ENCODE data around the gene PLCL2.
A peak's percentile ranks its signal among the peaks of the same experiment; 100 is the strongest.

Gene PLCL2

GRCh38 chr3:16884084-16884747, 539 bp upstream of the PLCL2 start:
- Histone ChIP-seq H3K4me1 (ENCODE audit: control insufficient read depth, insufficient read depth, low read length) (peaks cover 36% of the 10 kb centered on the region), H3K27ac (ENCODE audit: low read depth, low read length) (no peak overlapping the region), H3K36me3 (ENCODE audit: control insufficient read depth, insufficient read depth, low read length) (no peaks in the 10 kb centered on the region), H3K9me3 (ENCODE audit: control insufficient read depth, insufficient read depth, low read length) (no peaks in the 10 kb centered on the region), H3K27me3 (ENCODE audit: control insufficient read depth, insufficient read depth, low read length) (peaks cover 64% of the 10 kb centered on the region), H3K9ac (ENCODE audit: low read depth, low read length) (no peak overlapping the region; the same call in 1 of the 2 replicates), H3K4me3 (ENCODE audit: low read depth, low read length) (peak overlapping the region; percentile 82)

- peak overlapping the region; percentile 82 for H3K4me3 ChIP-seq (ENCODE audit: low read depth, low read length)
- no peaks in the 10 kb centered on the region for H3K36me3 ChIP-seq (ENCODE audit: control insufficient read depth, insufficient read depth, low read length)
- no peaks in the 10 kb centered on the region for H3K9me3 ChIP-seq (ENCODE audit: control insufficient read depth, insufficient read depth, low read length)
- H3K9ac ChIP-seq (ENCODE audit: low read depth, low read length) = no peak overlapping the region; the same call in 1 of the 2 replicates
- no peak overlapping the region for H3K27ac ChIP-seq (ENCODE audit: low read depth, low read length)
- peaks cover 41% of the 10 kb centered on the region for H3K4me1 ChIP-seq (ENCODE audit: control insufficient read depth, insufficient read depth, low read length)
- H3K27me3 ChIP-seq (ENCODE audit: control insufficient read depth, insufficient read depth, low read length) = peaks cover 52% of the 10 kb centered on the region
Measured at GRCh38 chr3:16885593-16886302, 993 bp downstream of the PLCL2 start.

- Histone ChIP-seq H3K27ac (ENCODE audit: low read depth, low read length) (no peak overlapping the region), H3K9me3 (ENCODE audit: control insufficient read depth, insufficient read depth, low read length) (no peaks in the 10 kb centered on the region), H3K36me3 (ENCODE audit: control insufficient read depth, insufficient read depth, low read length) (no peaks in the 10 kb centered on the region), H3K4me1 (ENCODE audit: control insufficient read depth, insufficient read depth, low read length) (peaks cover 46% of the 10 kb centered on the region), H3K4me3 (ENCODE audit: low read depth, low read length) (peak overlapping the region; percentile 82), H3K27me3 (ENCODE audit: control insufficient read depth, insufficient read depth, low read length) (peaks cover 47% of the 10 kb centered on the region), H3K9ac (ENCODE audit: low read depth, low read length) (no peak overlapping the region; the same call in 1 of the 2 replicates)
Measured at GRCh38 chr3:16886303-16886683, 1.5 kb downstream of the PLCL2 start.

GRCh38 chr3:16887130-16887529, 2.4 kb downstream of the PLCL2 start:
- Histone ChIP-seq H3K9me3 (ENCODE audit: control insufficient read depth, insufficient read depth, low read length) (no peaks in the 10 kb centered on the region), H3K9ac (ENCODE audit: low read depth, low read length) (no peak overlapping the region), H3K27me3 (ENCODE audit: control insufficient read depth, insufficient read depth, low read length) (peaks cover 39% of the 10 kb centered on the region), H3K4me1 (ENCODE audit: control insufficient read depth, insufficient read depth, low read length) (peaks cover 55% of the 10 kb centered on the region), H3K4me3 (ENCODE audit: low read depth, low read length) (peak overlapping the region; percentile 82; the same call in 1 of the 2 replicates), H3K36me3 (ENCODE audit: control insufficient read depth, insufficient read depth, low read length) (no peaks in the 10 kb centered on the region), H3K27ac (ENCODE audit: low read depth, low read length) (no peak overlapping the region)

GRCh38 chr3:16888356-16888755, 3.6 kb downstream of the PLCL2 start:
- no peak overlapping the region for H3K9ac ChIP-seq (ENCODE audit: low read depth, low read length)
- H3K4me3 ChIP-seq (ENCODE audit: low read depth, low read length) = no peak overlapping the region
- no peaks in the 10 kb centered on the region for H3K36me3 ChIP-seq (ENCODE audit: control insufficient read depth, insufficient read depth, low read length)
- H3K4me1 ChIP-seq (ENCODE audit: control insufficient read depth, insufficient read depth, low read length) = peaks cover 53% of the 10 kb centered on the region
- no peak overlapping the region for H3K27ac ChIP-seq (ENCODE audit: low read depth, low read length)
- no peaks in the 10 kb centered on the region for H3K9me3 ChIP-seq (ENCODE audit: control insufficient read depth, insufficient read depth, low read length)
- peaks cover 26% of the 10 kb centered on the region for H3K27me3 ChIP-seq (ENCODE audit: control insufficient read depth, insufficient read depth, low read length)

- peaks cover 20% of the 10 kb centered on the region; the same call in 1 of the 2 replicates for H3K27me3 ChIP-seq (ENCODE audit: control insufficient read depth, insufficient read depth, low read length)
- no peak overlapping the region for H3K4me3 ChIP-seq (ENCODE audit: low read depth, low read length)
- H3K4me1 ChIP-seq (ENCODE audit: control insufficient read depth, insufficient read depth, low read length) = peaks cover 47% of the 10 kb centered on the region
- no peak overlapping the region for H3K9ac ChIP-seq (ENCODE audit: low read depth, low read length)
- H3K9me3 ChIP-seq (ENCODE audit: control insufficient read depth, insufficient read depth, low read length) = no peaks in the 10 kb centered on the region
- no peak overlapping the region for H3K27ac ChIP-seq (ENCODE audit: low read depth, low read length)
- no peaks in the 10 kb centered on the region for H3K36me3 ChIP-seq (ENCODE audit: control insufficient read depth, insufficient read depth, low read length)
Measured at GRCh38 chr3:16888785-16889607, 4.2 kb downstream of the PLCL2 start.

- Histone ChIP-seq H3K36me3 (ENCODE audit: control insufficient read depth, insufficient read depth, low read length) (no peaks in the 10 kb centered on the region), H3K4me1 (ENCODE audit: control insufficient read depth, insufficient read depth, low read length) (peaks cover 45% of the 10 kb centered on the region)
Measured at GRCh38 chr3:16890597-16891333, 6.0 kb downstream of the PLCL2 start.

GRCh38 chr3:16893618-16894200, 9.0 kb downstream of the PLCL2 start:
- peaks cover 29% of the 10 kb centered on the region for H3K4me1 ChIP-seq (ENCODE audit: control insufficient read depth, insufficient read depth, low read length)
- H3K27me3 ChIP-seq (ENCODE audit: control insufficient read depth, insufficient read depth, low read length) = no peaks in the 10 kb centered on the region
- H3K4me3 ChIP-seq (ENCODE audit: low read depth, low read length) = no peak overlapping the region
- H3K9ac ChIP-seq (ENCODE audit: low read depth, low read length) = no peak overlapping the region
- no peaks in the 10 kb centered on the region for H3K9me3 ChIP-seq (ENCODE audit: control insufficient read depth, insufficient read depth, low read length)
- H3K36me3 ChIP-seq (ENCODE audit: control insufficient read depth, insufficient read depth, low read length) = no peaks in the 10 kb centered on the region
- H3K27ac ChIP-seq (ENCODE audit: low read depth, low read length) = no peak overlapping the region

More at GRCh38 chr3:16890597-16891333, 6.0 kb downstream of the PLCL2 start:
- Histone ChIP-seq H3K27ac (ENCODE audit: low read depth, low read length) (no peak overlapping the region), H3K4me3 (ENCODE audit: low read depth, low read length) (no peak overlapping the region), H3K27me3 (ENCODE audit: control insufficient read depth, insufficient read depth, low read length) (peaks cover 8% of the 10 kb centered on the region; the same call in 1 of the 2 replicates), H3K9me3 (ENCODE audit: control insufficient read depth, insufficient read depth, low read length) (no peaks in the 10 kb centered on the region), H3K9ac (ENCODE audit: low read depth, low read length) (no peak overlapping the region)

GRCh38 chr3:16896094-16896627, 11.4 kb downstream of the PLCL2 start:
- Histone ChIP-seq H3K4me1 (ENCODE audit: control insufficient read depth, insufficient read depth, low read length) (peaks cover 20% of the 10 kb centered on the region), H3K36me3 (ENCODE audit: control insufficient read depth, insufficient read depth, low read length) (no peaks in the 10 kb centered on the region), H3K27me3 (ENCODE audit: control insufficient read depth, insufficient read depth, low read length) (no peaks in the 10 kb centered on the region), H3K9ac (ENCODE audit: low read depth, low read length) (no peak overlapping the region), H3K9me3 (ENCODE audit: control insufficient read depth, insufficient read depth, low read length) (no peaks in the 10 kb centered on the region), H3K4me3 (ENCODE audit: low read depth, low read length) (no peak overlapping the region), H3K27ac (ENCODE audit: low read depth, low read length) (no peak overlapping the region)

GRCh38 chr3:16896820-16897219, 12.1 kb downstream of the PLCL2 start:
- Histone ChIP-seq H3K4me3 (ENCODE audit: low read depth, low read length) (no peak overlapping the region), H3K36me3 (ENCODE audit: control insufficient read depth, insufficient read depth, low read length) (no peaks in the 10 kb centered on the region), H3K27me3 (ENCODE audit: control insufficient read depth, insufficient read depth, low read length) (no peaks in the 10 kb centered on the region), H3K9ac (ENCODE audit: low read depth, low read length) (no peak overlapping the region), H3K4me1 (ENCODE audit: control insufficient read depth, insufficient read depth, low read length) (peaks cover 18% of the 10 kb centered on the region), H3K27ac (ENCODE audit: low read depth, low read length) (no peak overlapping the region), H3K9me3 (ENCODE audit: control insufficient read depth, insufficient read depth, low read length) (no peaks in the 10 kb centered on the region)

Data from HUES48 (cell line).